GM18499 (cell line): ENCODE results near the gene ABLIM1.

Experiments
- ATAC-seq: cut with Tn5 transposase; IDR thresholded peaks from one replicate; pipeline ENCODE4 v1.9.1; 2021; ENCODE audit warnings: moderate number of reproducible peaks; ENCODE audit not compliant: insufficient read depth, unreplicated experiment

Gene ABLIM1

GRCh38 chr10:114552050-114552449 is 106.0 kb downstream of the ABLIM1 start:
- ATAC-seq, result no peak

- no peak for ATAC-seq
Observed at GRCh38 chr10:114551636-114551972, 106.5 kb downstream of the ABLIM1 start.

GRCh38 chr10:114550756-114551635 is 107.1 kb downstream of the ABLIM1 start:
- ATAC-seq, result no peak

GRCh38 chr10:114548662-114549061 is 109.4 kb downstream of the ABLIM1 start:
- no peak for ATAC-seq

- ATAC-seq, result no peak
Observed at GRCh38 chr10:114547514-114547913, 110.6 kb downstream of the ABLIM1 start.

- no peak for ATAC-seq
Observed at GRCh38 chr10:114547056-114547455, 111.0 kb downstream of the ABLIM1 start.

- no peak for ATAC-seq
Observed at GRCh38 chr10:114545819-114546218, 112.3 kb downstream of the ABLIM1 start.

GRCh38 chr10:114545071-114545470 is 113.0 kb downstream of the ABLIM1 start:
- ATAC-seq, result no peak

GRCh38 chr10:114544045-114544659 is 113.9 kb downstream of the ABLIM1 start:
- peak; percentile 92 for ATAC-seq

GRCh38 chr10:114543456-114543855 is 114.6 kb downstream of the ABLIM1 start:
- no peak for ATAC-seq

GRCh38 chr10:114542373-114542772 is 115.7 kb downstream of the ABLIM1 start:
- ATAC-seq, result no peak

GRCh38 chr10:114541797-114542160 is 116.3 kb downstream of the ABLIM1 start:
- ATAC-seq, result no peak

GRCh38 chr10:114541081-114541796 is 116.8 kb downstream of the ABLIM1 start:
- ATAC-seq, result no peak

- ATAC-seq, result no peak
Observed at GRCh38 chr10:114540236-114540635, 117.8 kb downstream of the ABLIM1 start.

GRCh38 chr10:114539623-114540022 is 118.5 kb downstream of the ABLIM1 start:
- no peak for ATAC-seq

GRCh38 chr10:114538181-114538906 is 119.7 kb downstream of the ABLIM1 start:
- ATAC-seq, result no peak

GRCh38 chr10:114537736-114538135 is 120.3 kb downstream of the ABLIM1 start:
- no peak for ATAC-seq

GRCh38 chr10:114534571-114534981 is 123.5 kb downstream of the ABLIM1 start:
- ATAC-seq, result no peak

GRCh38 chr10:114532226-114532625 is 125.8 kb downstream of the ABLIM1 start:
- no peak for ATAC-seq

- ATAC-seq, result peak; percentile 93
Observed at GRCh38 chr10:114526504-114527238, 131.4 kb downstream of the ABLIM1 start.
